BLaER1 treated with 17β-estradiol and CSF1 and Interleukin-3, amounts not matched to agents 10 nM and 100 nM (cell line): ENCODE results near the gene MDC1.
"Not testable (repeated sequence)": the region's sequence is repeated elsewhere in the genome, so short reads cannot be mapped to it uniquely, and the experiment has no call there.

ENCODE experiments used
- H3K27ac ChIP-seq, 11 experiments: shearing (Covaris generic); formaldehyde crosslinking; 2 replicates each; pipeline ENCODE4 v1.8.1; 2022
- H3K27me3 ChIP-seq, 11 experiments: shearing (Covaris generic); formaldehyde crosslinking; 2 replicates each; pipeline ENCODE4 v1.8.1; 2022
- H3K36me3 ChIP-seq, 11 experiments: shearing (Covaris generic); formaldehyde crosslinking; 2 replicates each; pipeline ENCODE4 v1.8.1; 2022
- H3K4me1 ChIP-seq, 10 experiments: shearing (Covaris generic); formaldehyde crosslinking; 2 replicates each; pipeline ENCODE4 v1.8.1; 2022
- H3K4me2 ChIP-seq, 11 experiments: shearing (Covaris generic); formaldehyde crosslinking; 2 replicates each; pipeline ENCODE4 v1.8.1; 2022
- H3K4me3 ChIP-seq, 10 experiments: shearing (Covaris generic); formaldehyde crosslinking; 2 replicates each; pipeline ENCODE4 v1.8.1; 2022
- H3K9ac ChIP-seq, 11 experiments: shearing (Covaris generic); formaldehyde crosslinking; 2 replicates each; pipeline ENCODE4 v1.8.1; 2022
- H3K9me3 ChIP-seq, 11 experiments: shearing (Covaris generic); formaldehyde crosslinking; replicated peaks in 1 of 11; 2 replicates each; pipeline ENCODE4 v1.8.1; 2022
- H4K20me1 ChIP-seq, 11 experiments: shearing (Covaris generic); formaldehyde crosslinking; 2 replicates each; pipeline ENCODE4 v1.8.1; 2022
- Cebpa-rat ChIP-seq, 11 experiments: shearing (Covaris generic); IDR thresholded peaks; 2 replicates each; pipeline ENCODE4 v1.8.1; 2022

MDC1 gene

GRCh38 chr6:30730601-30731435 is 13.7 kb upstream of the MDC1 start:
- Histone ChIP-seq H3K27ac (peak overlapping the region in 7 of 11 experiments; percentile 8 to 55 (median 40); a peak in 11 of 22 replicates), H3K4me2 (peak overlapping the region; percentile 56 to 90 (median 74)), H3K27me3 (no peaks in the 10 kb centered on the region), H3K9ac (peak overlapping the region in 10 of 11 experiments; percentile 14 to 71 (median 48); a peak in 19 of 22 replicates), H3K4me3 (peak overlapping the region in 5 of 10 experiments; percentile 18 to 43 (median 35); a peak in 8 of 20 replicates), H4K20me1 (peaks cover 55 to 97% (median 86%) of the 10 kb centered on the region in 11 experiments), H3K36me3 (peaks cover 93 to 99% (median 98%) of the 10 kb centered on the region in 11 experiments), H3K9me3 (no peaks in the 10 kb centered on the region), H3K4me1 (peaks cover 28 to 96% (median 39%) of the 10 kb centered on the region in 10 experiments)
- no peak for TF ChIP-seq Cebpa-rat (IDR thresholded peaks at IDR 0.05)

GRCh38 chr6:30727920-30728553 is 11.0 kb upstream of the MDC1 start:
- H3K9ac ChIP-seq = peak overlapping the region in 7 of 11 experiments; percentile 0 to 51 (median 20); a peak in 7 of 22 replicates
- H3K27me3 ChIP-seq = no peaks in the 10 kb centered on the region
- H4K20me1 ChIP-seq = peaks cover 83 to 100% (median 99%) of the 10 kb centered on the region in 11 experiments
- no peak for TF ChIP-seq Cebpa-rat (IDR thresholded peaks at IDR 0.05)
- H3K4me3 ChIP-seq = no peak overlapping the region
- H3K27ac ChIP-seq = peak overlapping the region in 3 of 11 experiments; percentile 11 to 28 (median 19); a peak in 3 of 22 replicates
- peaks cover 48 to 96% (median 63%) of the 10 kb centered on the region in 10 experiments for H3K4me1 ChIP-seq
- no peaks in the 10 kb centered on the region for H3K9me3 ChIP-seq
- H3K36me3 ChIP-seq = peaks cover 93 to 99% (median 98%) of the 10 kb centered on the region in 11 experiments
- H3K4me2 ChIP-seq = peak overlapping the region in 1 of 11 experiments; percentile 34; a peak in 2 of 22 replicates

GRCh38 chr6:30726506-30727413 is 9.7 kb upstream of the MDC1 start:
- Histone ChIP-seq H3K9me3 (no peaks in the 10 kb centered on the region; a peak in 1 of 22 replicates), H3K4me1 (peaks cover 49 to 86% (median 58%) of the 10 kb centered on the region in 10 experiments), H4K20me1 (peaks cover 86 to 100% (median 99%) of the 10 kb centered on the region in 11 experiments), H3K27ac (peak overlapping the region in 1 of 11 experiments; percentile 6; a peak in 1 of 22 replicates), H3K4me3 (no peak overlapping the region), H3K27me3 (no peaks in the 10 kb centered on the region), H3K4me2 (0 out of 22 replicates have a peak overlapping the region, but pooled peaks of 1 of the 11 experiments have one; percentile 34), H3K36me3 (peaks cover 93 to 99% (median 98%) of the 10 kb centered on the region in 11 experiments), H3K9ac (peak overlapping the region in 5 of 11 experiments; percentile 2 to 51 (median 28); a peak in 4 of 22 replicates)
- no peak for TF ChIP-seq Cebpa-rat (IDR thresholded peaks at IDR 0.05)

- peak overlapping the region in 2 of 10 experiments; percentile 2 to 89; a peak in 2 of 20 replicates for H3K4me3 ChIP-seq
- H3K9me3 ChIP-seq = no peaks in the 10 kb centered on the region; a peak in 1 of 22 replicates
- peak overlapping the region; percentile 76 to 96 (median 90); a peak in 20 of 22 replicates for H3K4me2 ChIP-seq
- H3K27me3 ChIP-seq = no peaks in the 10 kb centered on the region
- peaks cover 41 to 78% (median 49%) of the 10 kb centered on the region in 10 experiments for H3K4me1 ChIP-seq
- peaks cover 86 to 96% (median 94%) of the 10 kb centered on the region in 11 experiments for H4K20me1 ChIP-seq
- TF ChIP-seq Cebpa-rat (IDR thresholded peaks at IDR 0.05) = no peak
- peak overlapping the region in 1 of 11 experiments; percentile 42; a peak in 1 of 22 replicates for H3K27ac ChIP-seq
- H3K9ac ChIP-seq = peak overlapping the region in 5 of 11 experiments; percentile 4 to 100 (median 86); a peak in 7 of 22 replicates
- peaks cover 87 to 94% (median 93%) of the 10 kb centered on the region in 11 experiments for H3K36me3 ChIP-seq
Measured at GRCh38 chr6:30725713-30726505, 8.8 kb upstream of the MDC1 start.

- no peak for TF ChIP-seq Cebpa-rat (IDR thresholded peaks at IDR 0.05)
- peaks cover 79 to 88% (median 86%) of the 10 kb centered on the region in 11 experiments for H4K20me1 ChIP-seq
- no peaks in the 10 kb centered on the region for H3K27me3 ChIP-seq
- H3K4me3 ChIP-seq = peak overlapping the region in 9 of 10 experiments; percentile 36 to 98 (median 89); a peak in 15 of 20 replicates
- H3K9ac ChIP-seq = peak overlapping the region; percentile 54 to 100 (median 98); a peak in 18 of 22 replicates
- peaks cover 79 to 86% (median 85%) of the 10 kb centered on the region in 11 experiments for H3K36me3 ChIP-seq
- H3K4me2 ChIP-seq = peak overlapping the region; percentile 76 to 96 (median 90)
- H3K27ac ChIP-seq = peak overlapping the region in 8 of 11 experiments; percentile 7 to 45 (median 14); a peak in 7 of 22 replicates
- H3K4me1 ChIP-seq = peaks cover 32 to 70% (median 41%) of the 10 kb centered on the region in 10 experiments
- no peaks in the 10 kb centered on the region; a peak in 1 of 22 replicates for H3K9me3 ChIP-seq
Measured at GRCh38 chr6:30724906-30725667, 8.0 kb upstream of the MDC1 start.

- H3K36me3 ChIP-seq = peaks cover 69 to 76% (median 75%) of the 10 kb centered on the region in 11 experiments
- H3K9ac ChIP-seq = peak overlapping the region; percentile 54 to 100 (median 98); a peak in 19 of 22 replicates
- peak overlapping the region; percentile 81 to 98 (median 90); a peak in 16 of 20 replicates for H3K4me3 ChIP-seq
- not testable (repeated sequence) for H3K27me3 ChIP-seq, H3K9me3 ChIP-seq
- peak overlapping the region; percentile 76 to 96 (median 90) for H3K4me2 ChIP-seq
- H3K27ac ChIP-seq = peak overlapping the region in 8 of 11 experiments; percentile 9 to 49 (median 14); a peak in 7 of 22 replicates
- peaks cover 36 to 62% (median 44%) of the 10 kb centered on the region in 10 experiments for H3K4me1 ChIP-seq
- peaks cover 70 to 78% (median 77%) of the 10 kb centered on the region in 11 experiments for H4K20me1 ChIP-seq
Measured at GRCh38 chr6:30723843-30724741, 7.0 kb upstream of the MDC1 start.

GRCh38 chr6:30723159-30723842 is 6.2 kb upstream of the MDC1 start:
- not testable (repeated sequence) for H3K27me3 ChIP-seq, H3K9me3 ChIP-seq
- Histone ChIP-seq H3K4me1 (peaks cover 44 to 63% (median 51%) of the 10 kb centered on the region in 10 experiments), H3K27ac (peak overlapping the region in 7 of 11 experiments; percentile 9 to 98 (median 49); a peak in 10 of 22 replicates), H3K4me2 (peak overlapping the region; percentile 76 to 96 (median 90)), H3K36me3 (peaks cover 61 to 68% (median 67%) of the 10 kb centered on the region in 11 experiments), H4K20me1 (peaks cover 65 to 70% (median 69%) of the 10 kb centered on the region in 11 experiments), H3K4me3 (peak overlapping the region; percentile 81 to 98 (median 90); a peak in 19 of 20 replicates), H3K9ac (peak overlapping the region; percentile 54 to 100 (median 98))
